Gastrocnemius medialis (tissue), 4 donors: ENCODE results near the gene ORC4. TPM values are rescaled to one million over a fixed set of nuclear protein-coding genes. Genes with fewer than 3 reads are reported as not detected.

Experiments
- ATAC-seq, 2 donors: fragments of 150-250 bp; one replicate each; pipeline ENCODE4 v1.9.1; 2016
- DNase-seq, 2 donors: peaks; one replicate each; pipeline ENCODE4 v3.0.0-alpha.2; 2019
- H3K27ac ChIP-seq, 4 donors: fragments of 200-600 bp; sonication (generic); 1 replicate in 1 of 4; 2 replicates in 3 of 4; pipeline ENCODE4 v1.5.1; 2016 to 2018; ENCODE audit warnings: mild to moderate bottlenecking in 2 of 4, moderate library complexity in 1 of 4
- H3K27me3 ChIP-seq, 3 donors: fragments of 200-600 bp; sonication (generic) in 2 of 3; 1 replicate in 1 of 3; 2 replicates in 2 of 3; pipeline versions ENCODE4 v1.5.1 to v1.6.0; 2016 to 2019; ENCODE audit warnings: mild to moderate bottlenecking in 1 of 3, moderate library complexity in 1 of 3
- H3K36me3 ChIP-seq, 2 donors: fragments of 200-600 bp; sonication (generic) in 1 of 2; one replicate each; pipeline ENCODE4 v1.5.1; 2017 to 2018
- H3K4me1 ChIP-seq, 2 donors: fragments of 200-600 bp; sonication (generic) in 1 of 2; one replicate each; pipeline ENCODE4 v1.5.1; 2016 to 2017; ENCODE audit warnings: mild to moderate bottlenecking in 2 of 2
- H3K4me3 ChIP-seq, 4 donors: fragments of 200-600 bp; sonication (generic) in 3 of 4; 1 replicate in 1 of 4; 2 replicates in 3 of 4; pipeline ENCODE4 v1.5.1; 2016 to 2019; ENCODE audit warnings: mild to moderate bottlenecking in 2 of 4
- H3K9me3 ChIP-seq, 3 donors: fragments of 200-600 bp; sonication (generic) in 2 of 3; 1 replicate in 1 of 3; 2 replicates in 2 of 3; pipeline ENCODE4 v1.5.1; 2016 to 2019
- POLR2A ChIP-seq, 2 donors: fragments of 450-650 bp; IDR thresholded peaks; one replicate each; pipeline ENCODE4 v1.6.1; 2017; ENCODE audit warnings: antibody characterized with exemption in 2 of 2, mild to moderate bottlenecking in 2 of 2, moderate library complexity in 2 of 2
- in situ Hi-C, 4 donors: fragments of 200-750 bp; cut with MboI; loops; one replicate each; pipeline versions ENCODE4 v1.15.0 to v1.8.0; 2017; ENCODE audit warnings: low sequenced_read_pairs in 4 of 4
- intact Hi-C: fragments of 100-400 bp; cut with DNase I; formaldehyde crosslinking; loops from one replicate; pipeline ENCODE4 v1.15.1; 2023; ENCODE audit warnings: low total_unique reads
- total RNA-seq, 4 donors: library from RNA; depleted of rRNA; stranded (reverse); fragments of >200 nt; gene quantifications; one replicate each; pipeline versions ENCODE4 v1.1.0 to v1.2.3, GENCODE V29; 2016
- TF ChIP-seq, protein P1 (sequence below), 5 experiments: fragments of 450-650 bp in 3 of 5; fragments of 200-600 bp in 2 of 5; sonication (generic) in 2 of 5; IDR thresholded peaks in 4 of 5; conservative IDR thresholded peaks in 1 of 5; 1 replicate in 4 of 5; 2 replicates in 1 of 5; pipeline ENCODE4 v1.5.1; 2016 to 2019; ENCODE audit warnings: antibody characterized with exemption in 5 of 5, mild to moderate bottlenecking in 3 of 5, moderate library complexity in 3 of 5

ORC4 gene
- total RNA-seq, 4 donors from 2014 or later, result 34.8 to 51.8 (median 43.1) TPM

- no peak for ATAC-seq
- peaks cover 0 to 15% of the 10 kb centered on the region in 2 donors for H3K4me1 ChIP-seq
- no peak overlapping the region for H3K27ac ChIP-seq
- in situ Hi-C loops (loop anchor here (10.0 to 25.0 kb wide), 2 partner anchors 579 to 1061 kb away; no protein-coding TSS in a partner anchor), intact Hi-C loops (no loop called here)
- H3K27me3 ChIP-seq, result no peaks in the 10 kb centered on the region
- TF ChIP-seq, protein P1, sequence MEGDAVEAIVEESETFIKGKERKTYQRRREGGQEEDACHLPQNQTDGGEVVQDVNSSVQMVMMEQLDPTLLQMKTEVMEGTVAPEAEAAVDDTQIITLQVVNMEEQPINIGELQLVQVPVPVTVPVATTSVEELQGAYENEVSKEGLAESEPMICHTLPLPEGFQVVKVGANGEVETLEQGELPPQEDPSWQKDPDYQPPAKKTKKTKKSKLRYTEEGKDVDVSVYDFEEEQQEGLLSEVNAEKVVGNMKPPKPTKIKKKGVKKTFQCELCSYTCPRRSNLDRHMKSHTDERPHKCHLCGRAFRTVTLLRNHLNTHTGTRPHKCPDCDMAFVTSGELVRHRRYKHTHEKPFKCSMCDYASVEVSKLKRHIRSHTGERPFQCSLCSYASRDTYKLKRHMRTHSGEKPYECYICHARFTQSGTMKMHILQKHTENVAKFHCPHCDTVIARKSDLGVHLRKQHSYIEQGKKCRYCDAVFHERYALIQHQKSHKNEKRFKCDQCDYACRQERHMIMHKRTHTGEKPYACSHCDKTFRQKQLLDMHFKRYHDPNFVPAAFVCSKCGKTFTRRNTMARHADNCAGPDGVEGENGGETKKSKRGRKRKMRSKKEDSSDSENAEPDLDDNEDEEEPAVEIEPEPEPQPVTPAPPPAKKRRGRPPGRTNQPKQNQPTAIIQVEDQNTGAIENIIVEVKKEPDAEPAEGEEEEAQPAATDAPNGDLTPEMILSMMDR (IDR thresholded peaks at IDR 0.05 in 4 of 5, conservative IDR thresholded peaks at IDR 0.05 in 1 of 5), result no peak
- no peak for TF ChIP-seq POLR2A (IDR thresholded peaks at IDR 0.05)
- DNase-seq, result no peak
- H3K9me3 ChIP-seq, result no peaks in the 10 kb centered on the region
- H3K36me3 ChIP-seq, result peaks cover 0 to 35% of the 10 kb centered on the region in 2 donors
- no peak overlapping the region for H3K4me3 ChIP-seq
Measured at GRCh38 chr2:147925886-147926285, 94.7 kb downstream of the ORC4 start.

GRCh38 chr2:147924647-147925046, 95.9 kb downstream of the ORC4 start:
- H3K4me3 ChIP-seq, result no peak overlapping the region
- no peaks in the 10 kb centered on the region for H3K9me3 ChIP-seq
- no peaks in the 10 kb centered on the region for H3K27me3 ChIP-seq
- no peak for TF ChIP-seq POLR2A (IDR thresholded peaks at IDR 0.05)
- TF ChIP-seq, protein P1 (IDR thresholded peaks at IDR 0.05 in 4 of 5, conservative IDR thresholded peaks at IDR 0.05 in 1 of 5), result no peak
- in situ Hi-C loops (loop anchor here (10.0 to 25.0 kb wide), 5 partner anchors 387 to 1187 kb away; no protein-coding TSS in a partner anchor), intact Hi-C loops (no loop called here)
- H3K4me1 ChIP-seq, result peaks cover 0 to 15% of the 10 kb centered on the region in 2 donors
- peaks cover 0 to 26% of the 10 kb centered on the region in 2 donors for H3K36me3 ChIP-seq
- DNase-seq (no peak), ATAC-seq (no peak)
- H3K27ac ChIP-seq, result no peak overlapping the region

- H3K4me3 ChIP-seq, result no peak overlapping the region
- intact Hi-C loops (no loop called here), in situ Hi-C loops (loop anchor here in 3 of 4 donors (10.0 to 25.0 kb wide), 4 partner anchors 387 to 1187 kb away; no protein-coding TSS in a partner anchor)
- peaks cover 0 to 20% of the 10 kb centered on the region in 2 donors for H3K36me3 ChIP-seq
- no peak overlapping the region for H3K27ac ChIP-seq
- no peak for ATAC-seq
- no peak for DNase-seq
- peaks cover 0 to 15% of the 10 kb centered on the region in 2 donors for H3K4me1 ChIP-seq
- no peaks in the 10 kb centered on the region for H3K9me3 ChIP-seq
- H3K27me3 ChIP-seq, result no peaks in the 10 kb centered on the region
- TF ChIP-seq, protein P1 (IDR thresholded peaks at IDR 0.05 in 4 of 5, conservative IDR thresholded peaks at IDR 0.05 in 1 of 5), result no peak
- no peak for TF ChIP-seq POLR2A (IDR thresholded peaks at IDR 0.05)
Measured at GRCh38 chr2:147923846-147924245, 96.7 kb downstream of the ORC4 start.

DNA sequence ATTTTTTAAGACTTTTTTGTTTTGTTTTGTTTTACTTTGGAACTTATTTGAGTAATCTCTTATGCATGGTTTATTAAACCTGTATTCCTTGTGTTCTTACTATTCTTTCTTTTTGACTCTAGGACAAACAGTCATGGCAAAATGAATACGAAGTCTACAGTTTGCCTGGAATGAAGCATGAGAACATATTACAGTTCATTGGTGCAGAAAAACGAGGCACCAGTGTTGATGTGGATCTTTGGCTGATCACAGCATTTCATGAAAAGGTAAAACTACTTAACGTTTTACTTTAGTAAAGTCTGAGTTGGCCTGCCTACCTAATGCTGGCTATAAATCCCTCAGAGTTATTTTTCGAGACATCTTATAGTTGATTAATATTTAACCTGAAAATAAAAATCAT, 103.4 kb downstream of the ORC4 start:
- TF ChIP-seq, protein P1 (IDR thresholded peaks at IDR 0.05 in 4 of 5, conservative IDR thresholded peaks at IDR 0.05 in 1 of 5), result no peak
- TF ChIP-seq POLR2A (IDR thresholded peaks at IDR 0.05), result no peak
- Histone ChIP-seq H3K36me3 (peaks cover 4 to 9% of the 10 kb centered on the region in 2 donors), H3K27me3 (no peaks in the 10 kb centered on the region), H3K4me3 (no peak overlapping the region), H3K27ac (no peak overlapping the region), H3K9me3 (no peaks in the 10 kb centered on the region), H3K4me1 (peaks cover 0 to 10% of the 10 kb centered on the region in 2 donors)
- in situ Hi-C loops, result loop anchor here (10.0 to 25.0 kb wide), 6 partner anchors 380 to 1180 kb away; no protein-coding TSS in a partner anchor
- ATAC-seq (no peak), DNase-seq (no peak)
- intact Hi-C loops, result loop anchor here (10.0 kb wide), 2 partner anchors 562 to 992 kb away; no protein-coding TSS in a partner anchor
